Natural killer cell (primary cell): ENCODE data around the gene RGS4. TPM values are rescaled to one million over a fixed set of nuclear protein-coding genes. Genes with fewer than 3 reads are reported as not detected.

Experiments
- ATAC-seq, 3 donors: fragments of 150-1000 bp in 2 of 3; fragments of 200-7000 bp in 1 of 3; cut with Tn5 transposase; 1 replicate in 1 of 3; 2 replicates in 2 of 3; pipeline ENCODE4 v1.10.0; 2021; ENCODE audit warnings: mild to moderate bottlenecking in 2 of 3, moderate library complexity in 2 of 3
- DNase-seq, 2 donors: peaks; one replicate each; pipeline versions ENCODE4 v3.0.0 to v3.0.0-alpha.2; 2013 to 2021; ENCODE audit warnings: mixed read lengths in 1 of 2
- H3K27ac ChIP-seq: one replicate; pipeline ENCODE4 v1.5.1; 2013; ENCODE audit warnings: mild to moderate bottlenecking, low read length
- H3K27me3 ChIP-seq: one replicate; pipeline ENCODE4 v1.6.1; 2013; ENCODE audit warnings: low read length; ENCODE audit not compliant: control insufficient read depth, insufficient read depth
- H3K36me3 ChIP-seq: one replicate; pipeline ENCODE4 v1.6.1; 2013; ENCODE audit warnings: low read length; ENCODE audit not compliant: control insufficient read depth, insufficient read depth
- H3K4me1 ChIP-seq: one replicate; pipeline ENCODE4 v1.6.1; 2013; ENCODE audit warnings: low read length; ENCODE audit not compliant: control insufficient read depth, insufficient read depth
- H3K4me3 ChIP-seq: one replicate; pipeline ENCODE4 v1.5.1; 2013; ENCODE audit warnings: low read length
- H3K9me3 ChIP-seq: one replicate; pipeline ENCODE4 v1.6.1; 2013; ENCODE audit warnings: low read length; ENCODE audit not compliant: control insufficient read depth, insufficient read depth
- H3K27ac Mint-ChIP-seq, 2 donors: one replicate each; pipeline ENCODE4 v1.8.0; 2022; ENCODE audit warnings: mild to moderate bottlenecking in 2 of 2, mixed read lengths in 2 of 2, moderate library complexity in 1 of 2
- H3K27me3 Mint-ChIP-seq, 2 donors: one replicate each; pipeline ENCODE4 v1.8.0; 2022; ENCODE audit warnings: low read depth in 2 of 2, mixed read lengths in 2 of 2
- H3K36me3 Mint-ChIP-seq: one replicate; pipeline ENCODE4 v1.8.0; 2022; ENCODE audit warnings: mixed read lengths
- H3K4me1 Mint-ChIP-seq, 2 donors: one replicate each; pipeline ENCODE4 v1.8.0; 2022; ENCODE audit warnings: mixed read lengths in 2 of 2
- H3K4me3 Mint-ChIP-seq: one replicate; pipeline ENCODE4 v1.8.0; 2022; ENCODE audit warnings: mild to moderate bottlenecking, moderate library complexity, mixed read lengths
- H3K9me3 Mint-ChIP-seq, 2 donors: one replicate each; pipeline ENCODE4 v1.8.0; 2022; ENCODE audit warnings: mixed read lengths in 2 of 2
- WGBS: methylation state at CpG from one replicate; pipeline ENCODE4 v1.1.7; 2013; ENCODE audit warnings: missing lambda C conversion rate; ENCODE audit not compliant: insufficient coverage; 5-methylcytosine and 5-hydroxymethylcytosine counted together
- intact Hi-C: fragments of 100-400 bp; cut with micrococcal nuclease; formaldehyde crosslinking; loops from one replicate; pipeline ENCODE4 v1.14.2; 2022
- total RNA-seq, 4 donors: library from RNA; stranded (reverse); fragments of 120-200 nt in 1 of 4; gene quantifications; one replicate each; pipeline versions ENCODE4 v1.2.3 to v1.2.4, GENCODE V29; 2013 to 2022
- TF ChIP-seq, protein P1 (sequence below): fragments of 200-600 bp; IDR thresholded peaks from one replicate; pipeline ENCODE4 v1.8.0; 2022; ENCODE audit warnings: antibody characterized with exemption

RGS4 gene
- total RNA-seq, 3 donors from 2014 or later (not counting 1 experiment from before 2014, with no cell fraction given): not detected

DNA sequence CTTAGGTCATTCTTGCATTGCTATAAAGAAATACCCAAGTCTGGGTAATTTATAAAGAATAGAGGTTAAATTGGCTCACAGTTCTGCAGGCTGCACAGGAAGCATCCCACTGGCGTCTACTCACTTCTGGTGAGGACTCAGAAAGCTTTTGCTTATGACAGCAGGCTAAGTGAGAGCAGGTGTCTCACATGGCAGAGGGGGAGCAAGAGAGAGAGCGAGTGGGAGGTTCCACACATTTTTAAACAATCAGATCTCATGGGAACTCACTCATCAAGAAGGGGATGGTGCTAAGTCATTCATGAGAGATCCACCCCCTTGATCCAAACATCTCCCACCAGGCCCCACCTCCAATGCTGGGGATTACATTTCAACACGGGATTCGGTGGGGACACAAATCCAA is 13.6 kb upstream of the RGS4 start:
- H3K9me3 ChIP-seq: no peaks in the 10 kb centered on the region
- H3K27me3 Mint-ChIP-seq: peaks cover 2 to 6% of the 10 kb centered on the region in 2 donors
- H3K36me3 Mint-ChIP-seq: no peaks in the 10 kb centered on the region
- no peak overlapping the region for H3K4me3 Mint-ChIP-seq
- intact Hi-C loops: no loop called here
- DNase-seq (no peak), ATAC-seq (no peak)
- 54% methylated on average over 2 of the region's 4 CpGs for WGBS
- TF ChIP-seq, protein P1, sequence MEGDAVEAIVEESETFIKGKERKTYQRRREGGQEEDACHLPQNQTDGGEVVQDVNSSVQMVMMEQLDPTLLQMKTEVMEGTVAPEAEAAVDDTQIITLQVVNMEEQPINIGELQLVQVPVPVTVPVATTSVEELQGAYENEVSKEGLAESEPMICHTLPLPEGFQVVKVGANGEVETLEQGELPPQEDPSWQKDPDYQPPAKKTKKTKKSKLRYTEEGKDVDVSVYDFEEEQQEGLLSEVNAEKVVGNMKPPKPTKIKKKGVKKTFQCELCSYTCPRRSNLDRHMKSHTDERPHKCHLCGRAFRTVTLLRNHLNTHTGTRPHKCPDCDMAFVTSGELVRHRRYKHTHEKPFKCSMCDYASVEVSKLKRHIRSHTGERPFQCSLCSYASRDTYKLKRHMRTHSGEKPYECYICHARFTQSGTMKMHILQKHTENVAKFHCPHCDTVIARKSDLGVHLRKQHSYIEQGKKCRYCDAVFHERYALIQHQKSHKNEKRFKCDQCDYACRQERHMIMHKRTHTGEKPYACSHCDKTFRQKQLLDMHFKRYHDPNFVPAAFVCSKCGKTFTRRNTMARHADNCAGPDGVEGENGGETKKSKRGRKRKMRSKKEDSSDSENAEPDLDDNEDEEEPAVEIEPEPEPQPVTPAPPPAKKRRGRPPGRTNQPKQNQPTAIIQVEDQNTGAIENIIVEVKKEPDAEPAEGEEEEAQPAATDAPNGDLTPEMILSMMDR: no peak
- H3K36me3 ChIP-seq: no peaks in the 10 kb centered on the region
- no peaks in the 10 kb centered on the region for H3K4me1 ChIP-seq
- no peak overlapping the region for H3K4me3 ChIP-seq
- no peaks in the 10 kb centered on the region for H3K9me3 Mint-ChIP-seq
- H3K4me1 Mint-ChIP-seq: no peaks in the 10 kb centered on the region
- no peak overlapping the region for H3K27ac ChIP-seq
- H3K27ac Mint-ChIP-seq: no peak overlapping the region
- H3K27me3 ChIP-seq: peaks cover 2% of the 10 kb centered on the region

DNA sequence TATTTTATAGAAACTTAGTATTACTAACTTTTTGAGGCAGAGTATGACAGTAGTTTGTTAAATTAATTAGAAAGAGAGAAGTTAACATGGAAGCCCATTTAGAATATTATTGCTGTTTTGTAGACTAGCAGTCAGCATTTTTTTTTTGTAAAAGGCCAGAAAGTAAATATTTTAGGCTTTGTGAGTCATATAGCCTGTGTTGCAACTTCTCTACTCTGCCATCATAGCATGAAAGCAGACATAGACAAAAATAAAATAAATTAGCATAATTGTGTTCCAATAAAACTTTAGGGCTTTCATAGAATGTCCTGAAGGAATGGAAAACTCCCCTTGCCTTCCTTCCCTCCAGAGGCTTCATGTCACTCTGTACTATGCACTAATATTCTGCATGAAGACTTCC is 12.3 kb upstream of the RGS4 start:
- TF ChIP-seq, protein P1: no peak
- H3K27me3 Mint-ChIP-seq: peaks cover 5 to 6% of the 10 kb centered on the region in 2 donors
- Histone ChIP-seq H3K9me3 (no peaks in the 10 kb centered on the region), H3K4me1 (no peaks in the 10 kb centered on the region), H3K4me3 (no peak overlapping the region), H3K36me3 (no peaks in the 10 kb centered on the region), H3K27me3 (peaks cover 2% of the 10 kb centered on the region), H3K27ac (no peak overlapping the region)
- no peaks in the 10 kb centered on the region for H3K36me3 Mint-ChIP-seq
- no peak overlapping the region for H3K27ac Mint-ChIP-seq
- ATAC-seq: no peak
- intact Hi-C loops: no loop called here
- H3K4me3 Mint-ChIP-seq: no peak overlapping the region
- no peaks in the 10 kb centered on the region for H3K9me3 Mint-ChIP-seq
- DNase-seq: no peak
- H3K4me1 Mint-ChIP-seq: no peaks in the 10 kb centered on the region

DNA sequence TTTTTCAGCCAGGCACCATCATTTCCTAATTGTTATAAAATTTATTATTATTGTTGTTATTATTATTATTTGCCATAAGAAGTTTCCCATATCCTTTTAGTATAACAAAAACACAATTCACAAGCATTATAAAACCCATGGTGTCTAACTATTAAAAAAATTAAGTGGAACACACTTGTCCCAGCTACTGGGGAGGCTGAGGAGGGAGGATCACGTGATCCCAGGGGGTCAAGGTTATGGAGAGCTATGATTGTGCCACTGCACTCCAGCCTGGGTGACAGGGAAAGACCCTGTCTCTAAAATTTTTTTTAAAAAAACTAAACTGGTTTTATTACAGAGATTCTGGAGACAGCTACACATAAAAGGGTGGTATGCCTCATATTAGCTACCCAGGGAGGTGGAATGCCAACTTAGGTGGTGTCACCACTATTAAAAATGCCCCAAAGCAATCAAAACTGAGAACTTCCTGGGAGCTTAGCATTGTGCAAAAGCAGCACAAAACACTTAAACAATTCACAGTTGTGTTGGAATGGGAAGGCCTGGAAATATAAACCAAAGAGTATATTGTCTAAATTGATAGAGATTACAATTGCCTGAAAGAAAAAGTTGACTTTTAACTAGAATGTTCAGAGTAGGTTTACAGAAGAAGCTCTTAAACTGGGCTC is 8.7 kb upstream of the RGS4 start:
- Histone ChIP-seq H3K36me3 (no peaks in the 10 kb centered on the region), H3K9me3 (no peaks in the 10 kb centered on the region), H3K4me1 (no peaks in the 10 kb centered on the region), H3K4me3 (no peak overlapping the region), H3K27ac (no peak overlapping the region), H3K27me3 (no peaks in the 10 kb centered on the region)
- no peaks in the 10 kb centered on the region for H3K9me3 Mint-ChIP-seq
- 64% methylated on average over 1 of the region's 1 CpG for WGBS
- intact Hi-C loops: no loop called here
- no peak for ATAC-seq
- no peaks in the 10 kb centered on the region for H3K4me1 Mint-ChIP-seq
- no peak for DNase-seq
- no peak overlapping the region for H3K4me3 Mint-ChIP-seq
- no peaks in the 10 kb centered on the region for H3K36me3 Mint-ChIP-seq
- TF ChIP-seq, protein P1: no peak
- no peak overlapping the region for H3K27ac Mint-ChIP-seq
- H3K27me3 Mint-ChIP-seq: peaks cover 7 to 17% of the 10 kb centered on the region in 2 donors

DNA sequence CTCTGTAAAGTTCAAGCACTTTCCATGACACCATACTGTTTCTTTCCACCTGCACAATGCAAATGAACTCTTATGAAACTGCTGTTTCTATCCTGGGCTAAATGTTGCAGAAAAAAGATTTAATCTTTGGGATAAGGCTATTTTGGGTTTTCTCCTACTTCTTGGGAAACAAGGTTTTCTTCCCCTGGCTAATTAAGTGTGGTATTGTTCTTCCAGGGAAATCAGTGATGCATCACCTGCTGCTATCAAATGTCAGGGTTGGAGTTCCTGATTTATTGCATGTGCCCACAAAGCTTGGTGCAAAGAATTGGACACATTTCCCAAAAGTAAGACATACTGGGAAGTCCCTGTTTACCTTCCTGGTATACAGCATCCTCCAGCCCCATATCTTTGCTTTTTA is 6.0 kb upstream of the RGS4 start:
- Histone ChIP-seq H3K36me3 (no peaks in the 10 kb centered on the region), H3K27ac (no peak overlapping the region), H3K27me3 (no peaks in the 10 kb centered on the region), H3K9me3 (no peaks in the 10 kb centered on the region), H3K4me3 (no peak overlapping the region), H3K4me1 (no peaks in the 10 kb centered on the region)
- Mint-ChIP-seq H3K9me3 (no peaks in the 10 kb centered on the region), H3K4me3 (no peak overlapping the region), H3K27me3 (peaks cover 20% of the 10 kb centered on the region in 2 donors), H3K4me1 (no peaks in the 10 kb centered on the region), H3K36me3 (no peaks in the 10 kb centered on the region), H3K27ac (no peak overlapping the region)
- ATAC-seq (no peak), DNase-seq (no peak)
- TF ChIP-seq, protein P1: no peak
- intact Hi-C loops: no loop called here
